ENCODE measurements around the gene TAGLN. TPM values are rescaled to one million over a fixed set of nuclear protein-coding genes. Genes with fewer than 3 reads are reported as not detected.
A peak's percentile ranks its signal among the peaks of the same experiment; 100 is the strongest.

TAGLN gene
- total and polyA plus RNA-seq, 3 donors from 2014 or later = 167 to 800 (median 187) TPM

GRCh38 chr11:117232092-117232878 is 33.1 kb downstream of the TAGLN start, which contains the start of gene RNF214:
Gene RNF214 (plus strand): TSS chr11:117232671. CDS start chr11:117234273, 1,602 bp downstream.
- intact Hi-C loops (cut with DNase I; ENCODE audit: low total_unique reads) = no loop called here
- no peaks in the 10 kb centered on the region for H3K9me3 ChIP-seq
- TF ChIP-seq CTCF (IDR thresholded peaks at IDR 0.05) = peak; percentile 95 to 98 (median 97)
- TF ChIP-seq POLR2A (IDR thresholded peaks at IDR 0.05) = no peak
- peak; percentile 81 for DNase-seq
- H3K4me1 ChIP-seq = peaks cover 18% of the 10 kb centered on the region
- no peaks in the 10 kb centered on the region for H3K36me3 ChIP-seq (ENCODE audit: low read depth, missing control alignments)
- no peaks in the 10 kb centered on the region for H3K27me3 ChIP-seq
- peak within 1 kb of the TSS; percentile 92 for H3K4me3 ChIP-seq
- 0 to 1% methylated on average over 18 to 38 of the region's 94 CpGs for WGBS, 2 donors
- peak within 1 kb of the TSS; percentile 84 to 94 for H3K27ac ChIP-seq

GRCh38 chr11:117232911-117233409 is 33.8 kb downstream of the TAGLN start:
- Histone ChIP-seq H3K27ac (peak overlapping the region; percentile 77 to 94), H3K36me3 (ENCODE audit: low read depth, missing control alignments) (no peaks in the 10 kb centered on the region), H3K27me3 (no peaks in the 10 kb centered on the region), H3K4me1 (peaks cover 18% of the 10 kb centered on the region), H3K9me3 (no peaks in the 10 kb centered on the region), H3K4me3 (peak overlapping the region; percentile 92)
- DNase-seq = peak; percentile 28
- 1 to 2% methylated on average over 11 to 27 of the region's 27 CpGs for WGBS, 2 donors
- intact Hi-C loops (cut with DNase I; ENCODE audit: low total_unique reads) = no loop called here
- TF ChIP-seq CTCF (IDR thresholded peaks at IDR 0.05) (no peak), POLR2A (IDR thresholded peaks at IDR 0.05) (no peak)

- no peak for DNase-seq
- no peak overlapping the region for H3K4me3 ChIP-seq
- H3K27ac ChIP-seq = no peak overlapping the region
- peaks cover 10% of the 10 kb centered on the region for H3K4me1 ChIP-seq
- WGBS, 2 donors = 92 to 95% methylated on average over 5 of the region's 5 CpGs
- intact Hi-C loops (cut with DNase I; ENCODE audit: low total_unique reads) = no loop called here
- H3K27me3 ChIP-seq = no peaks in the 10 kb centered on the region
- no peaks in the 10 kb centered on the region for H3K36me3 ChIP-seq (ENCODE audit: low read depth, missing control alignments)
- no peak for TF ChIP-seq CTCF (IDR thresholded peaks at IDR 0.05)
- TF ChIP-seq POLR2A (IDR thresholded peaks at IDR 0.05) = no peak
- H3K9me3 ChIP-seq = no peaks in the 10 kb centered on the region
Measured at GRCh38 chr11:117238221-117238620, 39.1 kb downstream of the TAGLN start.

GRCh38 chr11:117239295-117239694 is 40.1 kb downstream of the TAGLN start:
- no peaks in the 10 kb centered on the region for H3K27me3 ChIP-seq
- intact Hi-C loops (cut with DNase I; ENCODE audit: low total_unique reads) = no loop called here
- no peaks in the 10 kb centered on the region for H3K4me1 ChIP-seq
- H3K27ac ChIP-seq = no peak overlapping the region
- DNase-seq = no peak
- TF ChIP-seq CTCF (IDR thresholded peaks at IDR 0.05) = no peak
- no peak for TF ChIP-seq POLR2A (IDR thresholded peaks at IDR 0.05)
- no peaks in the 10 kb centered on the region for H3K9me3 ChIP-seq
- WGBS, 2 donors = 78 to 89% methylated on average over 6 of the region's 6 CpGs
- H3K4me3 ChIP-seq = no peak overlapping the region
- H3K36me3 ChIP-seq (ENCODE audit: low read depth, missing control alignments) = no peaks in the 10 kb centered on the region

Data from testis (tissue), 3 donors.